ENCODE measurements around the gene SLC37A1.
A peak's percentile ranks its signal among the peaks of the same experiment; 100 is the strongest.
"Not testable (repeated sequence)": the region's sequence is repeated elsewhere in the genome, so short reads cannot be mapped to it uniquely, and the experiment has no call there.

Gene SLC37A1

DNA sequence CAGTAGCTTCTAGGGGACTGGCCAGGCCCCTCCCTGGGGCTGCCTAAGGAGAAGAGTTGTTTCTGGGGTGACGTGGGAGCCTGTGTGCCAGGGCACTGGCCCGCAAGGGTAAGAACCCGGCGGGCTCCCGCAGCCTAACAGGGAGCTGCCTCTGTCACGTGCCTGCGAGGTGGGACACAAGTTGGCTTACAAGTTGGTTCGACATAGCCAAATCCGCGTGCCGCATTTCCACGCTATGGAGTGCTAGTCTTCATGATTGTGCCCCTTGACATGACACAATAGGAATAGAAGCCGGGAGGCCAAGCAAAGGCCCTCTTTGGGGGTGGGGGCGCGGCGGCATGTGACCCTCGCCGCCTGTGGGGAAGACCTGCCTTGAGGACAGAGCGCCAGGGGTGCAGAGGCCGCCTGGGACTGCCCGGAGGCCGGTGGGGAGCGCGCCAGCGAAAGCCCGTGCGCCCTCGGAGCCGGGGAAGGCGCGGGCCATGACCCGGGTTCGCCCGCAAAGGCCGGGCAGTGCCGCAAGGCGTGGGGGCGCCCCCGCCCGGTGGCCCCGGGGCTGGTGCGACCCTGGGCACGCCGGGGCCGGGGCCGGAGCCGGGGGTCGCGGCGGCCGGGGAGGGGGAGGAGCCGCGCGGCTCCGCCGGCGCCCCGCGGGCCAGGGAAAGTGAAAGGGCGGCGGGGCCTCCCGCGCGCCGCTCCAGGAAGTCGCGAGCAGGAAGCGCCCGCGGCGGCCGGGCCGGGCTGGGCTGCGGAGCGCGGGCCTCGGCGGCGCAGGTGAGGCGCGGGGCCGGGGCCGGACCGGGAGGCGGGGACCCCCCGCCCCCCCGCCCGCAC, at the start of gene SLC37A1:
Gene SLC37A1, plus strand, starts transcription at position 702 of the 834 bp plus-strand sequence. CDS start 4,603 bp downstream, outside the sequence.
- peak; percentile 69 to 72 for ATAC-seq

DNA sequence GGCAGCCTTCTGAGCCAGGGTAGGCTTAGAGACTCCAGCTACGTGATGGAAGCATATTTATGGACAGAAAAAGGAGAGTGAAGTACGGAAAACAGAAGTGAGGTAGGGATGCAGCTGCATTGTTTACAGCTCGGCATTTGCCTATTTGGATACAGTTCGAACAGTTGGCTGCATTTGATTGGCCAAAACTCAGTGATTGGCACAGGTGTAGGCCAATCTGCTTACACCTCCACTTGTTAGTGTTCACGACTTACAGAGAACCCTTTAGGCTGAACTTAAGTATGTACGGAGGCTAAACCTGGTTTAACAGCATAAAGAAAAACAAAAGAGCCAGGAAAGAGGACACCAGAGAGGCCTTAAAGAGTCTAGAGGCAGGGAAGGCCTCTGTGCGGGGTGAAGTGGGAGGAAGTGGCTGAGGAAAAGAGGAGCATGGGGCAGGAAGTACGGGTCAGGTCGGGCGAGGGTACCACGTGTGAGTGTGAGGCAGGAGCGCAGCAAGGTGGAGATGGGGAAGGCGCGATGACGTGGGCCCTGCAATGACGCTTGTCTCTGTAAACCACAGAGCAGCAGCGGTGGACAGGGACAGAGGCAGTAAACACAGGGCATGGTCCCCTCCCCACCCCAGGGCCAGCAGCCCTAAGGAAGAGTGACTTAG, 49.7 kb upstream of the SLC37A1 start:
- peak; percentile 42 to 55 for ATAC-seq

DNA sequence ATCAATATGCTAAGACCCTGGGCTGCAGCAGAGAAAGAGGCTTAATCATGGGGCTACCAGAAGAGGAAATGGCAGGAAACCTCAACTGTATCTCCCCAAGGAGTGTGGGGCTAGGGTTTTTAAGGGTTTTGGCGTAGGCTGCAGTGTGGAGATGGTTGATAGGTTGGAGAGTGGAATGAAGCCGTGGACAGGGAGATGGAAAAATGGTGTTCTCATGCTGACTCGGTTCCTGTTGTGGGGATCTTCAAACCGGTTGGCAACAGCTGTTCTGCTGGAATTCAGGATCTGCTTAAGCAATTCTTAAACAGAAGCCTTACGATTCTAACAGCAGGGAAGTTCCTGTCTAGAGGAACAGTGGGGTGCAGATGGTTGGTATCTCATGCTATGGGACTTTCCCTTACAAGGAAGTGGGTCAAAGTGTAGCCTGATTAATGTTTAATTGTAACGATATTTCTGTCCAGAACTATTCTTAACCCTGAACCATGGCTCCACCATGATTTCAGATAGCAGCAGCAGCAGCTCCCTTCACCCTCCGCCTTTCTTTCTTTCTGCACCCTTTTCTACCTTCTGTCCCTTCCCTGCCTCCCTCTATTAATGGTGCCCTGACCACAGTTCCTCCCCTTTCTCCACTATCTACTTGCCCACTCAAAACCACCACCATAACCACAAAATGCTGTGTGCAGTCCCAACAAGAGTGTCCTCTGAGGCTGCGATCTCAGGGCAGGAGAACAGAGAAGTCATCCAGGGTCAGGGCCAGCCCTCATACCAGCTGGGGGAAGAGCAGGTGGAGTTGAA, 48.4 kb upstream of the SLC37A1 start:
- peak; percentile 12 to 29 for ATAC-seq

DNA sequence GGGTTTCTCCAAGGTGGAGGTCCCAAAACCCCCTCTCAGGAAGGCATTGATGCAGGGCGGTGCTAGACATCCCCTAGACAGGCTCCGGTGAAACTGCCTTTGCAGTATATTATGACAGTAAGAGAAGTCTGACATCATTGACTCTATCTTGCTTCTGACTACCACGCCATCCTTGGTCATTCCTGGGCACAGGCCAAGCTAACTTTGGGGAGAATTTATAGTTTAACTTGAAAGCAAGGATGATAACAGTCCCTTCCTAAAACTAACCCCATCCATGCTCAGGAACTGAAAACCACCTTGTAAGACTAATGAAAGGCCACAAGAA, 47.9 kb upstream of the SLC37A1 start:
- peak in 1 of 2 donors; percentile 46 for ATAC-seq

DNA sequence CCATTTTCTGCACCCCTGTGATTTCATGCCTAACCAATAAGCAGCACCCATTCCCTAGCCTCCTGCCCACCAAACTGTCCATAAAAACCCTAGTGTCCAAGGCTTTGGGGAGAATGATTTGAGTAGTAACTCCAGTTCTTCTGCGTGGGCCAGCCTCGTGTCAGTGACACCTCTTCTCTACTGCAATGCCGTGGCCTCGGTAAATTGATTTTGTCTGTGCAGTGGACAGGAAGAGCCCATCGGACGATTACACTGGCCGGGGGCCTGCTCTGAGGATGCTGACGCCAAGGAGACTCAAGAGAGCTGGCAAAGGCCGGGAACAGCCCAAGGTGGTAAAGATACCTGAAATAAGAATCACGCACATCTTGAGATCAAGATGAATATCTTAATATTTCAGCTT, 47.0 kb upstream of the SLC37A1 start:
- no peak for ATAC-seq

DNA sequence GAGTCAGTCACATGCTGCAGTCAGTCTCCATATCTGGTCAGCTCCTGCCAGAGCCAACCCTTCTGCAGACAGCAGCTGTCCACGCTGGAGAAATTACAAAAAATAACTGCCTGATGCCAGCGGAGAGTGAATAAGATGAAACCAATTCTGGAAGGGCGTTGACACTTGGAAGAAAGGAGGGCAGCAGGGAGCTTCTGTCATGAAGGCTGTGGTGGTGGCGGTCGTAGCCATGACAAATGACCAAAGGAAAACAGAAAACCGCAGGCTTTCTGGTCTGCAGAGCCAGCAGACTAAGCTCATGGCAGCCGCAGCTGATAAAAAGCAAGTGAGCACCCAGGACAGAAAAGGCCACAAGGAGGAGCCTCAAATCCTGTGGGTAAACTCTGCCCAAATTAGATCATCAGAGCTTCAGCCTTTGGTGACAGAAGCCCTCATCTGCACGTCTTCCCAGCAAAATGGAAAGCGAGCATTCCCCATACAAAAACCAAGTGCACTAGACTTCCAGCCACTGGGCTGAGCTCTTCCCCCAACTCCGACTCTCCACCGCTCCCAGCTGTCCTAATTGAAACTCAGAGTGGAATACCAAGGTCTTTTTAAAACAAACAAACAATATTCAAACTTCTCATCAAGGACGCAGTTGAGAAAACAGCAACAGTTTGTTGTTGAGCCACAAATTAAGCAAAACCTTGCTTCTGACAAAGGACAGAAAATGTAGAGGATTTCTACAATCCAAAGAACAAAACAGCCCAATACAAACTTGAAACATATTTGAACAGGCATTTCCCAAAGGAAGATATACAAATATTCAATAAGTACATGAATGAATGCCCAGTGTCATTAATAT, 46.3 kb upstream of the SLC37A1 start:
- ATAC-seq: no peak

DNA sequence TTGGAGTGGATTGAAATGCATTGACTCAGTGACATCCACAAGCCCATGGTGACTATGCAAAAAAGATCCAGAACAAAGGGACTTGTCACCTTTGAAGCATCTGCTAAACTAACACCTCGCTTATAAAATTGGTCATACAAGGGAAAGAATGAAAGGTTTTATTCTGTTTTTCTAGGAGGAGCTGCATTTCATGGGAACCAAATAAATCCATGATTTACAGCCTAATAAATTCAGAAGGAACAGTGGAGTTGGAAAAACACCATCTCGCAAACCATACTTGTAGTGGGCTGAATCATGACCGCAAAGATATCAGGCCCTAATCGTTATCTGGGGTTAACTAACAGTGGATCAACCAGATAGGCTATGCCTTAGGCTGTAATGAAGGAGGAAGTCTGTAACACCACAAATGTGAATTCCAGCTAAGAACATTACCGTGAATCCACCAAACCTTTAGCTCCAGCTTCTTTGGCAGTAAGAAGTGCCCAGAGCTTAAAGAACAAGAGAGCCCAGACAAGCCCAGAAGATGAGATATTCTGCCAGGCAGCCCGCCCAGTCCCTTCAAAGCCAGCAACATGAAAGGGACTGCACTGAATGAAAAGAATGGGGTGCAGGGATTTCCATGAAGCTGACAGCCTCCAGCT, 45.0 kb upstream of the SLC37A1 start:
- no peak for ATAC-seq

DNA sequence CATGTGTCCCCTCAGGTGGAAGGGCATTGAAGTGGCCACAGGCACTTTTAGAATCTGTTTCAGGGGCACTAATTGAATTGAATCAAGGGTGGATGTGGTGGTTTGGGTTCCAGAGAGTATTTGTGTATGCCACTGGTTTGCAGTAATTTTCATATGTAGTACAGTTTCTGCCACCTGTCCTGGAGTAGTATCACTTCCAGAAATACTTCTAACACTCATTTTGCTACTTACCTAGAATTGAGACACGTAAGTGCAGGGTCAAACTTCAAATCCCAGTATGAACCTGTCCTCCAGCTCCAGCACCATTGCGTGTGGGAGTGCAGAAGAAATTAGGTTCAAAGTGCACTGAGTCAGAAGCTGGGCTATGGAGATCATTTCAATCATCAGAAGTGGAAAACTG, 44.4 kb upstream of the SLC37A1 start:
- ATAC-seq: no peak

DNA sequence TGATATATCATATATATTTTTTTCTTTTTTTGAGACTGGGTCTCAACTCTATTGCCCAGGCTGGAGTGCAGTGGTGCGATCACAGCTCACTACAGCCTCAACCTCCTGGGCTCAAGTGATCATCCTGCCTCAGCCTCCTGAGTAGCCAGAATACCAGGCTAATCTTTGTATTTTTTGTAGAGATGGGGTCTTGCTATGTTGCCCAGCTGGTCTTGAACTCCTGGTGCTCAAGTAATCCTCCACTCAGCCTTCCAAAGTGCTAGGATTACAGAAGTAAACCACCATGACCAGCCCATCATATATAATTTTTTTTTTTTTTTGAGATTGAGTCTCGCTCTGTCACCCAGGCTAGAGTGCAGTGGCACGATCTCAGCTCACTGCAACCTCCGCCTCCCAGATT, 43.9 kb upstream of the SLC37A1 start:
- not testable (repeated sequence) for ATAC-seq

DNA sequence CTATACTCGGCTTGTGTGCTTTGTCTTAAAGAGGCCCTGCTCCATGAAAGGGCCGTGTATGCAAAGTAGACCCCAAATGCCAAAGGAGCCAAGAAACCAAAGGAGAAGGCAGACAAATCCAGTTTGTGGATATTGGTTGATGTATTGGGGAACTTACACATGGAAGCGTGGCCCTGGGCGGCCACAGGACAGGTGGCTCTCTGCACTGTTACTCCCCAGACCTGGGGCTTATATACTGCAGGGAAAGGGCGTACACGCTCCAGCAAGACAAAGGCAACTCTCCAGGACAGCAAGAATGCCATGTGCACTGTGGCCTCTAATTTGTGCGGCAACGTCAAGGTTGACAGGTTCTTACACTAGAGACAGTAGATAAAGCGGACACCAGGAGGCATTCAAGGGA, 42.4 kb upstream of the SLC37A1 start:
- ATAC-seq: no peak

DNA sequence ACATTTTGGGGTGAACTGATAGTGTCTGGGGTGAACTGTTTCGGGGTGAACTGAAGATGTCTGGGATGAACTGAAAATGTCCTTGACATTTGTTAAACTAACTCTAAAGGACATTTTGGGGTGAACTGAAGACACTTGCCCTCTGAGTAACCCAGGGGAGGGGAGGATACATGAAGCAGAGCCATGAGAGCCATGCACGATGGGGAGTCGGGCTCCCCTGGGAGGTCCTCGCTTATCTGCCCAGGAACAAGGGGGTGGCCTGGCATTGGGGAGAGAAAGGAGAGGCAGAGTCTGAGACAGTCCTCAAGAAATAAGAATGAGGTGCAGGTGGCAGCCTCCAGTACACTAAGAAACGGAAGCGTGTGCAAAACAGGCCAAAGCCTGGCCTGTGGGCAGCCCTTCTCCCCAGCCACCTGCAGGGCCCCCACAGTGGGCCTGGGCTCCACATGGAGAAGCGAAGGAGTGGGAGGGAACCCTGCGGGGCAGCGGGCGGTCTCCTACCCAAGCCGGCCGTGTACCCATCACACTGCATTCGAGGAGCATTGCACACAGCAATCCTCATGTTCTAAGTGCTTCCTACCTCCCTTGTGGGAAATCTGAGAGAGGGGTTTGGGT, 41.8 kb upstream of the SLC37A1 start:
- ATAC-seq: no peak

DNA sequence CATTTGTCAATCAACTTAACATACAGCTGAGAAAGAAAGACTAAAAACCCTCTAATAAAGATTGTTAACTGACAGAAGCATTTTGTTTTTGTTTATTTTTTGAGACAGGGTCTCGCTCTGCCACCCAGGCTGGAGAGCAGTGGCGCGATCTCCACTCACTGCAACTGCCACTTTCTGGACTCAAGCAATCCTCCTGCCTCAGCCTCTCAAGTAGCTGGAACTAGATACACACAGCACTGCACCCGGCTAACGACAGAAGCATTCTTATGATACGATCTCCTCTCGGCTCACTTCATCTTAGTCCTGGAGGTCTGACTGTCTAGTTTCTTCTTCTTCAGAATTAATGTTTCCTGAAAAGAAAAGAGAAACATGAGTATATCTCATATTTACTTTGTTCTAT, 41.1 kb upstream of the SLC37A1 start:
- no peak for ATAC-seq

DNA sequence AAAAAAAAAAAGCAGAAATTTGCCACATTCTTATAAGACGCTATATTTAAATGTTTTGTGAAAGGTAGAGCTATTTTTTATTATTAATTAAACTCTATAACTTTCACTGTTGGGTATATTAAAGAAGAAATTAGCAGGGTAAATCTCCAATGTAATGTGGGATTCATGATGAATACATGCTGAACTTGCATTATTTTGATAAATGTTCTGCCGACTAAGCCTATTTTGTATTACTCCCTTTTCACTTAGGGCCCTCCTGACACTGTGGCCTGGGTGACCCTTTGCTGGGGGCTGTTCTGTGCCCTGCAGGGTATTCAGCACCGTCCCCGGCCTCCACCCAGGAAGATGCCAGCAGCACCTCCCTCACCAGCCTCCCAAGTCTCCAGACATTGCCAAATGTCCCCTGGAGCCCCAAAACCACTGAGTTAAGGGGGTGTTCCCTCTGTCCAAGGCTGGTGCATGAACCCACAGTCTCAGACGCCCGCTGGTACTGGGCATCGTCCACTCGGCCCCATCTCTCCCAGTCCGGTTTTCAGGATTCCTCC, 40.1 kb upstream of the SLC37A1 start:
- ATAC-seq: no peak

DNA sequence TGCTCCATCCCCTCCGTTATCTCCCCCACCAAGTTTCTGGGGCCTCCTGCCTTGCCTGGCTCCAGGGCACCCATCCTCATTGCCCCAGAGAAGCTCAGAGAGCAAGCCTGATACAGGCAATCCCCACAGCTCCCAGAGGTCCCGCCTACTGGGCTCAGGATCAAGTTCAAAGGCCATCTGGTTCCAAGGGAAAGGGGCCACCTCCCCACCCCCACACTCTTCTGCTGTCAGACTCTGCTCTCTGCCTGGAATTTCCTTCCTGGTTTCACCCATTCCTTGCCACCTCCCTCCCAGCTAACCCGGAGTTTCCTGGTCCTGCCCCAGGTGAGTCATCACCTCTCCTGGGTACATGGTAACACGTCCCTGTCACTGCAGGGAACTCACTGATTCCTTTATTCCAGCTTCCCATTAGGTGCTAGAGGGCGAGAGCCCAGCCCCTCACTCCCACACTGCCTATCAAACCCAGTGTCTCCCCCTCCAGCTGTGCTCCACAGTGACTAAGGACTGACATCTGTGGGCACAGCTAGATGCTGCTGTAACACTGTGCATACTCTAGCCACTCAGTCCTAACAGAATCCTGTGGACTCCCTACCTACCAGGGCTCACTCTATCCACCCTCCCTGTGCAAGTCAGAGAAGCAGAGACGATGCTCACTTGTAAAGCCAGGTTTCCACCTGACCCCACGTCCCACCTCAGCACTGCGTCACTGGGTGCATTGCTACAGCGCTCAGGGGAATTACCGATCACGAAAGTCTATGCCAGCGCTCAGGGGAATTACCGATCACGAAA, 39.4 kb upstream of the SLC37A1 start:
- peak; percentile 84 to 87 for ATAC-seq

DNA sequence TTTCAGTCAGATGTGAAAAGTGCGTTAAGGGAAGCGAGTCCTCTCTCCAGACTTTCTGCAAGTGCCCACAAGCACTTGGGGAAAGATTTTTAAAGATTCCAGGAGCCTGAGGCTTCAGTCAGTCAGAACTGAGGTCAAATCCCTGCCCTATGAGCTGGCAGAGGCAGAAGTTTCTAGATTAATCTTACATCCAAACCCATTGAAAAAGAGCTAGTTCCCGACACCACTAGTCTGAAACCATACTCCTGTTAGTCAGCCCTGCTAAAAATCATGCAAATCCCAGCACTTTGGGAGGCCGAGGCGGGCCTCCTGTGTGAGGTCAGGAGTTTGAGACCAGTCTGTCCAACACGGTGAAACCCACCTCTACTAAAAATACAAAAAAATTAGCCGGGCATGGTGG, 38.6 kb upstream of the SLC37A1 start:
- no peak for ATAC-seq

DNA sequence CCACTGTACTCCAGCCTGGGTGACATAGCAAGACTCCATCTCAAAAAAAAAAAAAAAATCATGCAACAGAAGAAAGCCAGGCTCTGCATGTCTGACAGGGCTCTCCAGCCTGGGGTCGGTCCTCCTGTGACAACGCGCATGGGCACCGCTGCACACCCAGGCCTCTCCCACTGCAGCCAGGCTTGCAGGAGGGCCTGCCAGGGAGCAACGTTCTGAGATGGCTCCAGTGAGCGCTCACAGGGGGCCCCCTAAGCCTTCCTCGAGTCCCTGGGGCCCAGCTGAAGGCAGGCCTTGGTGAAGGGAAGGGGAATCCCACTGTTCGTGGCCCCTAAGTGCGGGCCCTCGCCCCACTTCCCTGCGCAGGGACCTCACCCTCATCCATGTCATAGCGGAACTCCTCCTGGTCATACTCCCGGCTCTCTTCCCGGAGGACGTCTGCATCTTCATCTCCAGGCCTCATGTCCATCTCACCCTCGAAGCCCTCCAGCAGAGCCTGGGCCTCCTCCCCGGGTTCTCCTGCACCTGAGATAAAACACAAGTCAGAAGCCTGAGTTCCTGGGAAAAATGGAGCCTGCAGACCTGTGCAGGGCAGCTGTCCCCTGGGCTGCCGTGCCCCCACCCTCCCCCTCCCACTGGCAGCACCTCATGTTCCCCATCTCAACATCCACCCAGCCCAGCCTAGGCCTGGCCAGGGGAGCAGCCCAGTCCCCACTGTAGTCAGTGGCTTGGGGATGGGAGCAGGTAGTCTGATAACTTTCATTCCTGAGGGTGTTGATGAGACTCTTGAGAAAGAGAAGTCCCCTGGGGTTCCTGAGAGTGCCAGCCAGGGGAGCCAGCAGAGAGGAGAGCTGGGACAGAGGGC, 37.9 kb upstream of the SLC37A1 start:
- ATAC-seq: no peak

DNA sequence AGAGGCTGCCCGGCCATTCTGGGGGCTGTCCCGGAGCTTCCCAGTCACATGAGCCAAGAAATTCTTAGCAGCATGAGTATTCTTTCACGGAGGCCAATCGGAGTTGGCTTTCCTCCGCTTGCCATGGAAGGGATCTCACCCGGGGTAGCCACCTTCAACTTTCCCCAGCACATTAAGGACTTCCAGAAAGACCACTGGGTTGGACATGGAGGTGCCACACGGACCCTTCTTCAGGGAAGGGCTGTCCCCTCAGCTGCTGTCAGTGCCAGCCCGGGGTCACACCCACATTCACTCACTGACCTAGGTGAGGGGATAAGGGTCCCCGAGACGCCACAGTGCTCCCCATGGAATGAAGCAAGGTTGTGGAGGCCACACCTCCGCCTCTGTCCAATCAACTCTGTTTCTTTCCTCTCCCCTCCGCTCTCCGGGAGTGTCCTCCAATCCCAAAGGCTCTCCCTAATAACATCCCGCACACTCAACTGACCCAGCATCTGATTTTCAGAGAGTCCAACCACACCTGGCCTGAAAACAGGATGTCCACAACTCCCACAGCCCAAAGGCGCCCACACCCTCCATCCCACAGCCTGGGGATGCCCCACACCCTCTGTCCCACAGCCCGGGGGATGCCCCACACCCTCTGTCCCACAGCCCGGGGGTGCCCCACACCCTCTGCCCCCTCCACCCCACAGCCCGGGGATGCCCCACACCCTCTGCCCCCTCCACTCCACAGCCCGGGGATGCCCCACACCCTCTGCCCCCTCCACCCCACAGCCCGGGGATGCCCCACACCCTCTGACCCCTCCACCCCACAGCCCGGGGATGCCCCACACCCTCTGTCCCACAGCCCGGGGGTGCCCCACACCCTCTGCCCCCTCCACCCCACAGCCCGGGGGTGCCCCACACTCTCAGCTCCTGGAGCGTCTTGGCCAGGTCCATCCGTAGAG, 37.0 kb upstream of the SLC37A1 start:
- no peak for ATAC-seq

DNA sequence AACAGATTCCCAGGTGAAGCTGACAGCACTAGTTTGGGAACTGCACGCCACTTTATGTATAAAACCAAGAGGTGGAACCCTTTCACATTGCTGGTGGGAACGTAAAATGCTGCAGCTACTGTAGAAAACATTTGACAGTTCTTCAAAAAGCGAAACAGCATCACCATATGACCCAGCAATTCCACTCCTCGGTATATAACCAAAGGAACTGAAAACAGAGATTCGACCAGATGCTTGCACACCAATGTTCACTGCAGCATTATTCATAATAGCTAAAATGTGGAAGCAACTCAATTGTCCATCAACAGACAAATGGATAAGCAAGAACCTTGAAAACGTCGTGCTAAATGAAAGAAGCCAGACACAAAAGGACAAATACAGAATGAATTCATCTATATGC, 35.1 kb upstream of the SLC37A1 start:
- ATAC-seq: no peak

Data from activated CD4-positive, CD25-positive, alpha-beta regulatory T cell treated with anti-CD3 and anti-CD28 coated beads, Interleukin-2, amount 50 U/mL, for 24 hours (primary cell).